Measurements from ENCODE around the gene GALNT1.

GALNT1 gene

GRCh38 chr18:35692866-35693265 lies 111.3 kb downstream of the GALNT1 start:
- 100% methylated on average over 2 of the region's 3 CpGs for WGBS (ENCODE audit: insufficient coverage, insufficient read length)
- Histone ChIP-seq H3K9me3 (ENCODE audit: control insufficient read depth, insufficient read depth, low read length) (no peaks in the 10 kb centered on the region), H3K36me3 (ENCODE audit: control insufficient read depth, insufficient read depth, low read length) (no peaks in the 10 kb centered on the region), H3K27me3 (ENCODE audit: control insufficient read depth, insufficient read depth, low read length) (no peaks in the 10 kb centered on the region), H3K27ac (ENCODE audit: low read length) (no peak overlapping the region), H3K4me3 (ENCODE audit: low read length) (no peak overlapping the region), H3K4me1 (ENCODE audit: control insufficient read depth, insufficient read depth, low read length) (no peaks in the 10 kb centered on the region)
- no peak for DNase-seq (ENCODE audit: low read depth, low spot score)

GRCh38 chr18:35693829-35694228 lies 112.3 kb downstream of the GALNT1 start:
- no peaks in the 10 kb centered on the region for H3K9me3 ChIP-seq (ENCODE audit: control insufficient read depth, insufficient read depth, low read length)
- no peaks in the 10 kb centered on the region for H3K27me3 ChIP-seq (ENCODE audit: control insufficient read depth, insufficient read depth, low read length)
- no peaks in the 10 kb centered on the region for H3K4me1 ChIP-seq (ENCODE audit: control insufficient read depth, insufficient read depth, low read length)
- no CpG with 5 or more reads among the region's 4 CpGs for WGBS (ENCODE audit: insufficient coverage, insufficient read length)
- DNase-seq (ENCODE audit: low read depth, low spot score): no peak
- no peak overlapping the region for H3K27ac ChIP-seq (ENCODE audit: low read length)
- H3K36me3 ChIP-seq (ENCODE audit: control insufficient read depth, insufficient read depth, low read length): no peaks in the 10 kb centered on the region
- no peak overlapping the region for H3K4me3 ChIP-seq (ENCODE audit: low read length)

- no peak overlapping the region for H3K4me3 ChIP-seq (ENCODE audit: low read length)
- no peak overlapping the region for H3K27ac ChIP-seq (ENCODE audit: low read length)
- H3K4me1 ChIP-seq (ENCODE audit: control insufficient read depth, insufficient read depth, low read length): no peaks in the 10 kb centered on the region
- H3K36me3 ChIP-seq (ENCODE audit: control insufficient read depth, insufficient read depth, low read length): no peaks in the 10 kb centered on the region
- no peaks in the 10 kb centered on the region for H3K27me3 ChIP-seq (ENCODE audit: control insufficient read depth, insufficient read depth, low read length)
- H3K9me3 ChIP-seq (ENCODE audit: control insufficient read depth, insufficient read depth, low read length): no peaks in the 10 kb centered on the region
- DNase-seq (ENCODE audit: low read depth, low spot score): no peak
- WGBS (ENCODE audit: insufficient coverage, insufficient read length): no CpG with 5 or more reads among the region's 2 CpGs
These were observed 113.3 kb downstream of the GALNT1 start for GRCh38 chr18:35694808-35695207.

- DNase-seq (ENCODE audit: low read depth, low spot score): no peak
- Histone ChIP-seq H3K36me3 (ENCODE audit: control insufficient read depth, insufficient read depth, low read length) (no peaks in the 10 kb centered on the region), H3K27me3 (ENCODE audit: control insufficient read depth, insufficient read depth, low read length) (no peaks in the 10 kb centered on the region), H3K4me3 (ENCODE audit: low read length) (no peak overlapping the region), H3K27ac (ENCODE audit: low read length) (no peak overlapping the region), H3K9me3 (ENCODE audit: control insufficient read depth, insufficient read depth, low read length) (no peaks in the 10 kb centered on the region), H3K4me1 (ENCODE audit: control insufficient read depth, insufficient read depth, low read length) (no peaks in the 10 kb centered on the region)
- no CpG with 5 or more reads among the region's 1 CpG for WGBS (ENCODE audit: insufficient coverage, insufficient read length)
These were observed 113.8 kb downstream of the GALNT1 start for GRCh38 chr18:35695384-35695783.

- Histone ChIP-seq H3K9me3 (ENCODE audit: control insufficient read depth, insufficient read depth, low read length) (no peaks in the 10 kb centered on the region), H3K4me1 (ENCODE audit: control insufficient read depth, insufficient read depth, low read length) (no peaks in the 10 kb centered on the region), H3K4me3 (ENCODE audit: low read length) (no peak overlapping the region), H3K27ac (ENCODE audit: low read length) (no peak overlapping the region), H3K27me3 (ENCODE audit: control insufficient read depth, insufficient read depth, low read length) (no peaks in the 10 kb centered on the region), H3K36me3 (ENCODE audit: control insufficient read depth, insufficient read depth, low read length) (no peaks in the 10 kb centered on the region)
- WGBS (ENCODE audit: insufficient coverage, insufficient read length): no CpG with 5 or more reads among the region's 8 CpGs
- DNase-seq (ENCODE audit: low read depth, low spot score): no peak
These were observed 114.3 kb downstream of the GALNT1 start for GRCh38 chr18:35695803-35696202.

GRCh38 chr18:35696307-35696706 lies 114.8 kb downstream of the GALNT1 start:
- no CpG with 5 or more reads among the region's 3 CpGs for WGBS (ENCODE audit: insufficient coverage, insufficient read length)
- Histone ChIP-seq H3K27ac (ENCODE audit: low read length) (no peak overlapping the region), H3K4me3 (ENCODE audit: low read length) (no peak overlapping the region), H3K9me3 (ENCODE audit: control insufficient read depth, insufficient read depth, low read length) (no peaks in the 10 kb centered on the region), H3K36me3 (ENCODE audit: control insufficient read depth, insufficient read depth, low read length) (no peaks in the 10 kb centered on the region), H3K4me1 (ENCODE audit: control insufficient read depth, insufficient read depth, low read length) (no peaks in the 10 kb centered on the region), H3K27me3 (ENCODE audit: control insufficient read depth, insufficient read depth, low read length) (no peaks in the 10 kb centered on the region)
- no peak for DNase-seq (ENCODE audit: low read depth, low spot score)

- H3K27ac ChIP-seq (ENCODE audit: low read length): no peak overlapping the region
- H3K4me1 ChIP-seq (ENCODE audit: control insufficient read depth, insufficient read depth, low read length): no peaks in the 10 kb centered on the region
- no CpG with 5 or more reads among the region's 7 CpGs for WGBS (ENCODE audit: insufficient coverage, insufficient read length)
- H3K9me3 ChIP-seq (ENCODE audit: control insufficient read depth, insufficient read depth, low read length): no peaks in the 10 kb centered on the region
- H3K4me3 ChIP-seq (ENCODE audit: low read length): no peak overlapping the region
- no peaks in the 10 kb centered on the region for H3K36me3 ChIP-seq (ENCODE audit: control insufficient read depth, insufficient read depth, low read length)
- DNase-seq (ENCODE audit: low read depth, low spot score): no peak
- H3K27me3 ChIP-seq (ENCODE audit: control insufficient read depth, insufficient read depth, low read length): no peaks in the 10 kb centered on the region
These were observed 116.3 kb downstream of the GALNT1 start for GRCh38 chr18:35697869-35698268.

GRCh38 chr18:35703043-35703688 lies 121.6 kb downstream of the GALNT1 start:
- H3K27me3 ChIP-seq (ENCODE audit: control insufficient read depth, insufficient read depth, low read length): no peaks in the 10 kb centered on the region
- no peaks in the 10 kb centered on the region for H3K36me3 ChIP-seq (ENCODE audit: control insufficient read depth, insufficient read depth, low read length)
- no peak for DNase-seq (ENCODE audit: low read depth, low spot score)
- no peak overlapping the region for H3K27ac ChIP-seq (ENCODE audit: low read length)
- H3K9me3 ChIP-seq (ENCODE audit: control insufficient read depth, insufficient read depth, low read length): no peaks in the 10 kb centered on the region
- H3K4me1 ChIP-seq (ENCODE audit: control insufficient read depth, insufficient read depth, low read length): no peaks in the 10 kb centered on the region
- no peak overlapping the region for H3K4me3 ChIP-seq (ENCODE audit: low read length)

GRCh38 chr18:35705988-35706387 lies 124.4 kb downstream of the GALNT1 start:
- no peak overlapping the region for H3K4me3 ChIP-seq (ENCODE audit: low read length)
- H3K4me1 ChIP-seq (ENCODE audit: control insufficient read depth, insufficient read depth, low read length): no peaks in the 10 kb centered on the region
- WGBS (ENCODE audit: insufficient coverage, insufficient read length): no CpG with 5 or more reads among the region's 10 CpGs
- no peak overlapping the region for H3K27ac ChIP-seq (ENCODE audit: low read length)
- no peak for DNase-seq (ENCODE audit: low read depth, low spot score)
- no peaks in the 10 kb centered on the region for H3K27me3 ChIP-seq (ENCODE audit: control insufficient read depth, insufficient read depth, low read length)
- H3K36me3 ChIP-seq (ENCODE audit: control insufficient read depth, insufficient read depth, low read length): no peaks in the 10 kb centered on the region
- no peaks in the 10 kb centered on the region for H3K9me3 ChIP-seq (ENCODE audit: control insufficient read depth, insufficient read depth, low read length)

- Histone ChIP-seq H3K9me3 (ENCODE audit: control insufficient read depth, insufficient read depth, low read length) (no peaks in the 10 kb centered on the region), H3K4me1 (ENCODE audit: control insufficient read depth, insufficient read depth, low read length) (no peaks in the 10 kb centered on the region), H3K27me3 (ENCODE audit: control insufficient read depth, insufficient read depth, low read length) (no peaks in the 10 kb centered on the region), H3K27ac (ENCODE audit: low read length) (no peak overlapping the region), H3K4me3 (ENCODE audit: low read length) (no peak overlapping the region), H3K36me3 (ENCODE audit: control insufficient read depth, insufficient read depth, low read length) (no peaks in the 10 kb centered on the region)
- no CpG with 5 or more reads among the region's 2 CpGs for WGBS (ENCODE audit: insufficient coverage, insufficient read length)
- DNase-seq (ENCODE audit: low read depth, low spot score): no peak
These were observed 125.7 kb downstream of the GALNT1 start for GRCh38 chr18:35707247-35707646.

- no CpG with 5 or more reads among the region's 6 CpGs for WGBS (ENCODE audit: insufficient coverage, insufficient read length)
These were observed 126.1 kb downstream of the GALNT1 start for GRCh38 chr18:35707674-35708073.

More at GRCh38 chr18:35707674-35708073, 126.1 kb downstream of the GALNT1 start:
- Histone ChIP-seq H3K4me1 (ENCODE audit: control insufficient read depth, insufficient read depth, low read length) (no peaks in the 10 kb centered on the region), H3K9me3 (ENCODE audit: control insufficient read depth, insufficient read depth, low read length) (no peaks in the 10 kb centered on the region), H3K27me3 (ENCODE audit: control insufficient read depth, insufficient read depth, low read length) (no peaks in the 10 kb centered on the region), H3K36me3 (ENCODE audit: control insufficient read depth, insufficient read depth, low read length) (no peaks in the 10 kb centered on the region), H3K27ac (ENCODE audit: low read length) (no peak overlapping the region), H3K4me3 (ENCODE audit: low read length) (no peak overlapping the region)
- DNase-seq (ENCODE audit: low read depth, low spot score): no peak
